HG03159 (cell line): ENCODE results near the gene ARFGAP1.

Experiments used
- ATAC-seq: cut with Tn5 transposase; IDR thresholded peaks from one replicate; pipeline ENCODE4 v1.9.1; 2021; ENCODE audit warnings: mild to moderate bottlenecking, moderate library complexity; ENCODE audit not compliant: unreplicated experiment

The ARFGAP1 gene

DNA sequence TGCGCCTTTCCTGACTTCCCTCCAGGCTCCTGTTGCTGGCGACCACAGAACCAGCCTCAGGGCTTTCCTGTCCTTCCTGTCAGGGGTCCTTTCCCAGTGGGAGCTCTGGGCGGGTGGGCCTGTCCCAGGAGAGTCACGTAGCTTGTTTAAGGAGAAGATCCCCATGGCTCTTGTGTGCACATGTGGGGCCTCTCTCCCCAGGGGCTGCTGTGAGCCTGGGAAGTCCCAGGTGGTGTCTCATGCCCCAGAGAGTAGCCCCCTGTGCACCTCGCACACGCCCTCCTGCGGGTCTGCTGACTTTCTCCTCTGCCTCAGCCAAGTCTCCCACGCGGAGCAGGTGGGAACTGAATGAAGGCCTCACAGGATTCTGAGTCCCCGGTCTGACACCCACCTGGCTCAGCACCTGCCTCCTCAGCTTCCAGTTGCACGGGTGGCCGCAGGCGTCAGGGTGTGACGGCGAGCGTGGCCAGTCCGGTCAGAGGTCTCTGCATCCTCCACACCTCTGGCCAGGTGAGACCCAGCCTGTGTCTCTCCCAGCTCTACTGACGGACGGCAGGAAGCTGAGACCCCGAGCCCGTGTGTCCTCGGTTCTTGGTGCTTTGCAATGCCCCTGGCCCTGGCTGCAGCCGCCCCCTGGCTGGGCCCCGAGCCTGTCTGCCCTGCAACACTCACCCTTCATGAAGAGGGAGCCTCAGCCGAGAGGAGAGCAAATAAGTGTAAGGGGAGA lies 12.7 kb upstream of the ARFGAP1 start:
- no peak for ATAC-seq

DNA sequence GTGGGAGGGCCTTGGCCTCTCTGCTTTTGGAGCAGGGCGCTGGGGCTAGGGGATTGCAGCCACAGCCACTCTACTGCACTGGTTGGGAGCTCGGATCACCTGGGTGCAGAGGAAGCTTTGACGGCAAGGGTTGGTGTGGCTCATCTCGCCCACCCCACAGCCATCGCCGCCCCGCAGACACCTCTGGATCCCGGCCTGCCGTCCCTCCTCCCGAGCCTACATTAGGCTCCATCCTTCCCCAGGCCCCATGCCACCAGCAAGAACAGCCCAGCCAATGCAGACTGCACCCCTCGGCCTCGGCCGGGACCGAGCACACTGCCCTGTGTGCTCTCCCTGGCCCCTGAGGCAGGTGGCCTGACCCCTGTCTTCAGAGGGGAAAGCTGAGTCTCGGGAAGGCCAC lies 12.1 kb upstream of the ARFGAP1 start:
- no peak for ATAC-seq

DNA sequence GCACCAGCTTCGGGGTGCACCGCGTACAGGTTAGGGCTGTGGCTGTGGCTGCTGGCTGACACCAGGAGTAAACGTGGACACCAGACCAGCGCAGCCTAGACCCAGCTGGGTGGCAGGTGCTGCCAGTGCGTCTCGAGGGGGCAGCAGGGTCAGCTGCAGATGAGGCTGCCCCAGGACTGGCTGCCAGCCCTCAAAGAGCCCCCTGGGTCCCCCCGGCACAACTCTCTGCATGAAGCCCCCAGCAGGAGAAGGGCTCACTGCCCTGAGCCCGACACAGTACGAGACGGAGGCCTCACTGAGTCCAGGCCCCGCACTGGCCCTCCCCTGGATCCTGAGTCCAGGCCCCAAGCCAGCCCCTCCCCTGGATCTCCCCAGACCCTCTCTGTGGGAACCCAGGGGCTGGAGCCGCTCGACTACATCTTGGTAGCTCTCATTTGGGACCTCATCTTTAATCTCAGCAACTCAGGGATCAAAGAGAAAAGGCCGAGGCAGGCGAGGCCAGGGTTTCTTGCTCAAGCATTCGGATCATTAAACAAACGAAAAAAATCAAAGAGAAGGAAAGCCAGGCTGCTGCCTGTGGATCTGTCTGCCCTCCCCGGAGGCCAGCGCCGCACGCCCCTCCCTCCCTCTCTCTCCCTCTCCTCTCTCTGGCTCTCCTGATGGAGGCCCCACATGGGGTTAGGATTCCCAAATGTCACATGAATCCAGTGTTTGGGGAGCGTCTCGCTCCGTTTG lies 11.4 kb upstream of the ARFGAP1 start:
- ATAC-seq, result no peak

DNA sequence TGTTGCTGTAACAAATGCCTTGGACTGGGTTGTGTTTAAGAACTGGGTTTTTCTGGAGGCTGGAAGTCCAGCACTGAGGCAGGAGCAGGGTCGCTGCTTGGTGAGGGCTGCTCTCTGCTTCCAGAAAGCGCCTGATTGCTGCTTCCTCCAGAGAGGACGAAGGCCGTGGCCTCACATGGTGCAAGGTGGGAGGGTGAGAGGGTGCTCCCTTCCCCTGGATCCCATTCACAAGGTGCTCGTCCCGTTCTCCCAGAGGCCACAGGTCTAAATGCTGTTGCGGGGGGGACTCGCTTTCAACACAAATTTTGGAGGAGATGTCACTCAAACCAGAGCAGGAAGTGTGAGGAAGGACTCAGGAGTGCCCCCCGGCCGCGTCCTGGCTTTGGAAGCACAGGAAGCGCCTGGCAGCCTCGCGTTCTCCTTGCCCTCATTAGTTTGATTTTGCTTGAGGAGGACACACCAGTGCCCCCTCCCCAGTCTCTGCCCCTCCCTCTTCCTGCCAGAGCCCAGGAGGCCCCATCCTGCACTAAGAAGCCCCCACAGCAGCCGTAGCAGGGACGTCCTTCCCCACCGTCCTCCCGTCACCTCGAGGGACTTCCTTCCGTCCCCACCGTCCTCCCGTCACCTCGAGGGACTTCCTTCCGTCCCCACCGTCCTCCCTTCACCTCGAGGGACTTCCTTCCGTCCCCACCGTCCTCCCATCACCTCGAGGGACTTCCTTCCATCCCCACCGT lies 10.7 kb upstream of the ARFGAP1 start:
- ATAC-seq, result no peak

DNA sequence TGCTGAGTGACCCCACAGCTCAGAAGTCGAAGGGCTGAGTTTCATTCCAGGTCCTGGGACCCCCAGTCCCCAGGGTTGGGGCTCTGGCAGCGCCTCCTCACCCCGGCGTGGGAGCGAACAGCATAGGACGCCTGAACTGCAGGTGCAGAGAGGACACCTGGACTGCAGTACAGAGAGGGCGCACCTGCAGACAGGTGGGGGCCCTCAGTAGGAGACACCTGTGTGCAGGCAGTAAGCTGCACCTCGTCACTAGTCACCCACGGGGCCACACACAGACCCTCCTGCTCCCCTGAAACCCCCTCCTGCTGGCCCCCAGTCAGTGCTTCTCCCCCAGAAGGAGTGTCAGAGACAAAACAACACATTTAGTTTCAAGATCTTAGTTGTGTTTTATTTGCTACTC lies 9.8 kb upstream of the ARFGAP1 start:
- no peak for ATAC-seq

DNA sequence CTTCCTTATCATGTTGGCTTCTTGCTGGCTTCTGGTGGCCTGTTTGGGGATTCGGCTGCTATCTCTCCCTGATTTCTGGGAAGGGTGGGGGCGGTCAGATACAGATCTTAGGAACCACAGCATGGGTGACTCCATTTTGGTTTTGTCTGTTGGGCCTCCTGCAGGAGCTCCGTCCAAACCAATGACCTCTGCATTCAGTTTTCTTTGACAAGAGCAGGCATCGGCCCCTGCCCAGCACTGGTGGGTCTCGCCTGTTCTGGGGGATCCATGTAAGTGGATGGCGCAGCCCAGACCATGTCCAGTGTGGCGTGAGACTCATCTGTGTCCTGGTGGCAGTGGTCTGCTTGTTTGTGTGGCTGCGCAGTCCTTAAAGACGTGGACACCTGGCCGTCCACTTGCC lies 8.6 kb upstream of the ARFGAP1 start:
- no peak for ATAC-seq

DNA sequence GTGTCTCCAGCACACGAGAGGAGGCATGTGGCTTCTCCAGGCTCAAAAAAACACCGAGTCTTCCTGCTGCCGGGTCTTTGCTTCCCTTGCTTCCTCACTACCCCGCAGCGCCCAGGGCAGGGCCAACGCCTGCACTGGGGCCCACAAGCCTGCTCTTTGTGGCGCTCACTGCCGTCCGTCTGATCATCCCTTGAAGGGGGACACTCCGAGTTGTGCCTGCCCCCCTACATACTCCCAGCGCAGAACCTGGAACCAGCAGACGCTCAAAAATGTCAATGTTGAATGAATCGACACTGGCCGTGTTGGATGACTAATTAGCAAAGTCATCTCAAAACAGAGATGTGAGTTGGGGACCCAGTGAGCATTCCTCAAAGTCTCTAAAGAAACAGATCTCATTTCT lies 8.1 kb upstream of the ARFGAP1 start:
- ATAC-seq, result no peak

DNA sequence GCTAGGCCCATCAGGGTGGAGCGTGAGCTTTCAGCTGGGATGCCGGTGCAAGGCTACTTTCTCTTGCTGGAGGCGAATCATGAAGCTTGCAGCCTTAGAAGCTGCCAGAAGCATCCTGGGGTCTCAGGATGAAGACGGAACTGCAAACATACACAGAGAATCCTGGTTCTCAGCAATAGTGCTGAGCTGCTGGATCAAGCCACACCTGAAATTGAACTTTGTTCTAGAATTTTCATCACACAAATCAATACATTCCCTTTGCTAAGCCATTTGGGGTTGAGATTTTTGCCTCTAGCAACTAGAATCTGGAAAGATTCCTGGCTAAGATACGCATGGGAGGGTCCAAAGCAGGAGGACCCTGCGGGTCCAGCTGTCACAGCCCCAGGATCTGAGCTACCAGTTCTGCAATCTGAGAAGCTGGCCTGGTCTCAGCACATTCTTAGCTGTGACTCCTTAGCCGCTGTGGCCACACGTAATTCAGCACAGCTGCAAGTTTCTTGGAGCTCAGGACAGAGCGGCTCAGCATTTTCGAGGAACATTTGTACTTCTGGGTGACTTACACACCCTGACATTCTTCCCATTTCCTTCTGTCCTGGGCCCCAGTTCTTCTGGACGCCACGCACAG lies 6.6 kb upstream of the ARFGAP1 start:
- ATAC-seq, result no peak

DNA sequence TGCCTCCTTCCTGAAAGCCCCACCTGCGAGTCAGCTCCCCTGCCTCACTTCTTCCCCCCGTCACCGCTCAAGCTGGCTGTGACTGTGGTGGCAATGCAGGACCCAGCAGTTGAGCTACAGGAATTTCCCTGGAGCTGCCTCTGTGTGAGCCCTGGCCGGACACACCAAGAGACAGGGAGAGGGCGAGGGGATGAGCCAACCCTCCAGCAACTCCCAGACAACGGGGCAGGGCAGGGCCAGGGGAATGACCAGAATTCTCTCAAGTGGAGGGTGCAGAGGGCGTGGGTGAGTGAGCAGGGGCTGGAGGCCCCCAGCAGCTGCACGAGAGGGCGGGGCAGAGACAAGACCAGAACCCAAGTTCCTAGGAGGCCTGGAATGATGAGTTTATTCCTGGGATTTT lies 4.9 kb upstream of the ARFGAP1 start:
- no peak for ATAC-seq

DNA sequence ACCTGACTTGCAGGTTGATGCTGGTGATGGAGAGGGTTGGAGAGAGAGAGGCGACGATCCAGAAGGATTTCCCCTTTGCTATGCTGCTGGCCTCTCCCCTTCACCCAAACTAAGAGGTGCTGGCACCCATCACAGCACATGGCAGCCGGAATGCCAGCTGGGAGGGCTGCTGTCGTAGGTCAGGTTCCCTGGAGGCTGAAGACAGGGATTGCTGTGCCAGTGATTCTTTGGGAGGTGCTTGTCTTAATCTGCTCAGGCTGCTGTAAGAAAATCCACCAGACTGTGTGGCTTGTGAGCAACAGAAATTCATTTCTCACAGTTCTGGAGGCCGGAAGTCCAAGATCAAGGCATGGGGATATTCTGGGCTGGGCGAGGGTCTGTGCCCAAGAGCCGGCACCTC lies 4.4 kb upstream of the ARFGAP1 start:
- no peak for ATAC-seq

DNA sequence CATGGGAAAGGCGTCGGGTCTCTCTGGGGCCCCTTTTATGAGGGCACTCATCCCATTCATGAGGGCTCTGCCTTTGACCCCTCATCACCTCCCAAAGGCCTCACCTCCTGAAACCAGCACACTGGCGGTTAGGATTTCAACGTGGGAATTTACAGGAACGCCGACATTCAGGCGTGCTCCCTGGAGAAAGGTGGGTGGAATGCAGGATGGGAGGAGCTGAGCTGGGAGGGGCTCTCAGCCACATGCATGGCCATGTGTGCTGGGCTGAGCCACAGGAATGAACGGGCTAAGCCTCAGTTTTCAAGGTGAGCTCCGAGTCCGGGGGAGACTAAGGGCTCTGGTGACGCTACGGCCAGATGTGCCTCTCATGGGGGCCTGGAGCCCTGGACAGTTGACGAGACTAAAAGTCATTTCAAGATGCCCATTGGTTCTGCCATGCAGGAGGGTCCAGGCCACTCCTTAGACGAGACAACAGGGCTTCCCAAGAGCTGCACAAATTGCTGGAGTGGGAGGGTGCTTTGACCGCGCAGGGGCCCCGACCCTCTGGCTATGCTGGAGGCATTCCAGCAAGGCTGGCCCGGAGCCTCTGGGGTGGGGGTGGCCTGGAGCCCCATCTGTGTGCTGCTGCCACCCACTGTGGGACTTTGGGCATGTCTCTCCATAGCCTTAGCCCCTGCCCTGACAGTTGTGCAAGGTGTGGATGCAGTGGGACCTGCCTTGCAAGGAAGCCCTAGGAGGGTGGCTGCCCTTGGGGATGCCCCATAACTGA lies 3.8 kb upstream of the ARFGAP1 start:
- ATAC-seq, result no peak

DNA sequence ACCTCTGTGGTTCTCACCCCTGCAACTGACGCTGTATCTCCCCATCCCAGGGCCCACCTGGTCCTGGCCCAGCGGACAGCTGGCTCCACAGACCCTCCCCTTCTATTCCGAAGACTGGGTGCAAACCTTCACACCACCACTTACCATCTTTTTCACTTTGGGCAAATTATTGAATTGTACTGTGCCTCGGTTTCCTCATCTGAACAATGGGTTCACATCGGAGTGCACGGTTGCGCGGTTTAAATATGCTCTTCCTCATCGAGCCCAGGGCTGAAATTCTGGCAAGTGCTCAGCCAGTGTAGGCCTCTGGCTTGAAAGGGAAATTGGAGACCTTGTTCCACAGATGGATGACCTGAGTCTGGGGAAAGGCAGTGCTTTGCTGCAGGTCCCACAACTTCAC lies 2.9 kb upstream of the ARFGAP1 start:
- no peak for ATAC-seq

DNA sequence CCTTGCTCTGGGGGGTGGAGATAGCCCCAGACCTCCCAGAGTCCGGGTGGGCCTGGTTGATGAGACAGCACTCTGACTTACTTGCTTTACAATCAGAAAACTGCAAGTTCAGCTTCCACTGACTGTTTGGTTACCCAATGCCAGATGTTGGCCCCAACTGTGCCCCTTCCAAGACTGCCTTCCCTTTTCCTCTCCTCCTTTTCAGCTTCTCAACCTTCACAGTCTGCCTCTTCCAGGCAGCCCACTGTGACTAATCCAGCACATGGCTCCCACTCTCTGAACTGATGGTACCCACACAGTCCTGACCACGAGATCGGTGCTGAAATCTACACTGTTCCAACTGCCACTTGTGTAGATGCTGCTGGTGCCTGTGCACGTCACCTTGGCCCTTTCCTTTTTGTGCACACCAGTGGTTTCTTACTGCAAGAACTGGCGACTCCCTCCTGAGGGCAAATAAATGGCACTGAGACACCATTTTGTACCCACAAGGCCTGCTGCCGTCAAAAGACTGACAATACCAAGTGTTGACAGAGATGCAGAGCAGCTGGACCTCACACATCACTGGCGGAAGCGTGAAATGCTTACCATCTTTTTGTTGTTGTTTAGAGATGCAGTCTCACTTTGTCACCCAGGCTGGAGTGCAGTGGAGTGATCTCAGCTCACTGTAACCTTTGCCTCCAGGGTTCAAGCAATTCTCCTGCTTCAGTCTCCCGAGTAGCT lies 1.8 kb upstream of the ARFGAP1 start:
- ATAC-seq, result no peak

DNA sequence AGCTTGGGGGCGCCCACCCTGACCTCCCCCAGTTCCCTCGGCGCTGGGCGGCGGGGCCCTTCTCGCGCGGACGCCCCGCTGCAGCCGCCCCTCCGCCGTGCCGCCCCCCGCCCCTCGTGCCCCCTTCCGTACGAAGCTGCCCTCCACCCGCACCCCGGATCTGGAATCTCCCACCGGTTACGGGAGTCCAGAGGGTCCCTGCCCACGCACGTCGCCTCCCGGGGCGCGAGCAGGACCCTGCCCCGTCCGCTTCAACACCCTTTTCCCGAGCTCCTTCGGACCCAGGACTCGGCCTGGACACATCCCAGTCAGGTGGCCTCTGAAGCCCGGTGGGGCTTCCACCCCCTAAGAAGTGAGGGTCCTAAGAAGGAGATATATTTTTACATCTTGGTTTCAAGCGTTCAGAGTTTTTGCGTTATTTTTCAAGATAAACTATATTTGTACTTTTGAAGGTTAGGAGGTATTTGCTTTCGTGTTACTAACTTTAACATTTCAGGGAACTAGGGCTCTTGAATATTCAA lies 506 bp downstream of the ARFGAP1 start:
- ATAC-seq, result no peak

DNA sequence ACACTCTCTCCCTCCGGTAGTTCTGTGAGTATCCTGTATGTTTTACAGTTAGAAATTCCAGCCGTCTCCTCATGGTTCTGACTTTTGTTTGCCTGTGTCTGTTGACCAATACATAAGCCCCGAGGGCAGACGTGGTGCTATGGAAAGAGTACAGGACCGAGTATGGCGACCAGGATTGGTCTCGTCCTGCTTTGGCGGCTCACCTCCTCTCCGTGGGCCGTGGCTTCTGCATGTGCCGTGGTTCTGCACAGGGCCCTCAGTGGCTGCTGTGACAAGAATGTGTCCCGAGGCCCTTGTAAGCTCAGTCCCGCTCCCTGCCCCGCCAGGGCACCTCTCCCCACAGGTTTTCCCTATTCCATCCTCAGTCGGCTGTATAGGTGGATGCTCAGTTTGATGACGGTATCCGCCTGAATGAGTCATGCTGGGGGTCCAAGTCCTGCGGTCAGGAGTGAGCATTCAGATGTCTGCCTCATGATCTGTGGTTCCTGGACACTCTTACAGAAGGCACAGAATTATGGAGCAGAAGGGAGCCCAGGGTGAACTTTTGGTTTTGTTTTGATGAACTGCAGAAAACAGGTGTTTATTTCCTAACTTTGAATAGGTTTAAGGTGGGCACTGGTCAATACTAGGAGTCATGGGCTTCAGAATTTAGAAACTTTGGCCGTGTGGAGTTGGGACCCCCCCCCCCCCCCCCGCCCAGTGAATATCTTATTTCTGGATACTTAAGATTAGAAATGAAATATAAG lies 1.2 kb downstream of the ARFGAP1 start:
- ATAC-seq, result no peak

DNA sequence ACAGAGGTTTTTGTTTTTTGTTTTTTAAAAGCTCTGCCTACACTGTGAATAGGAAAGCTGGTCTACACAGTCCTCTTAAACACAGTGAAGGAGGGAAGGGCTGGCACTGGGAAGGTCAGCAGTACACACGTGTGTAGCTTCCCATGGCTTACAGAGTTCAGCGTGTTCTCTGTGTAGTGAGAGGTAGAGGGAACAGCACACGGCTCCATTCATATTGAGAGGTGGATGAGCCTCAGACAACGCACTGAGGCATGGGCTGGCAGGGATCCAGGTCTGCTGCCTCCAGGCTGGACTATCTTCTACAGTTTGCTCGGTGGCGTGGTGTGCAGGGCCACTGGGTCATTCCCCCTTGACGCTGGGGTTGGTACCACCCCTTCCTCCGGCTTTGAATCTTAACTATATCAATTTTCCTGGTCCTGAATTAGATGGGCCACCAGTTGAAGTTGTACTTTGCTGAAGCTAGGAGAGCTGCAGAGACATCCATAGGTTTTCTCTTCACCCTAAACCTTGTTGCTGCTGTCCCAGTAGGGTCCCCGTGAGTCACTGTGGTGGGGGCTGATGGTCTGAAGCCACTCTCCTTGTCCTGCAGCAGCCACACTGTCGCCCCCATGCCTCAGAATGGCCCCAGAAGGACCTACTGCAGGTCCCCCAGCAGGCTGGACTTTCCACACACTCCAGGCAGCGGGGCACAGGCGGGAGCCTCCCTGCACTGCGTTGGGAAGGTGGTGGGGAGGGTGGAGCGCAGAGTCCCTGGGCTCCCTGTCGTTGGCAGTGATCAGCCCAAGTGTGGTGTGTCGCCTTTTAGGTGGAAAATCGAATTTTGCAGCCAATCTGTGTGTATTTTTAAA lies 2.0 kb downstream of the ARFGAP1 start:
- ATAC-seq, result no peak

DNA sequence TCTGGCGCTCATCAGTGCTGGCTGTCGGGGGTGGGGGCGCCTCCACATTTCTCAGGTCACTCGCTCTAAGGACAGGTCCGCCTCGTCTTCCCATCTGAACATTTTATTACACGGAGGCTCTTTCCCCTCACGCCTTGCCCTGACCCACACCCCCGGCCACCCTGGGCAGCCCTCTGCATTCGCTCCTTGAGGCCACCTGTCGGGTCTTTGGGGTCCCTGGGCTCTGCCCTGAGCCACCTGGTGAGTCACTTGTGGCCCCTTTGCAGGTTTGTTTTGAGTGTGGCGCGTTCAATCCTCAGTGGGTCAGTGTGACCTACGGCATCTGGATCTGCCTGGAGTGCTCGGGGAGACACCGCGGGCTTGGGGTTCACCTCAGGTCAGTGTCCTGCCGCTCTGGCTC lies 3.2 kb downstream of the ARFGAP1 start:
- no peak for ATAC-seq

DNA sequence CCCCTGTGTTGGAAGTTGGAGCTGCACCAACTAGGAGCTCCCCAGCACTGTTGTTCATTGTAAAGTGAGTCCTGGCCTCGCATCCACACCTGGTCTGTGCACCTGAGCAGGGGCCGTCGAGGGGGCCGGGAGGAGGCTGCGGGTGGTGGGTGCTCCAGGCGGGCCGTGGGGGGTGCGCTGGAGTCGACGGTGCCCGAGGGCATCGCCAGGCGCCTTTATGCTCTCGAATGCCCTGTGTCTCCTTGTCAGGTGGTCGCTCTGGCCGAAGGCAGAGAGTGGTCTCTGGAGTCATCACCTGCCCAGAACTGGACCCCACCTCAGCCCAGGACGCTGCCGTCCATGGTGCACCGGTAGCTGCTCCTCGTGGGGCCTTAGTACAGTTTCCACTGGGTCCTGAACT lies 4.3 kb downstream of the ARFGAP1 start:
- ATAC-seq, result no peak
